Measurements from ENCODE around the gene CIB4.
A peak's percentile ranks its signal among the peaks of the same experiment; 100 is the strongest.

CIB4 gene

GRCh38 chr2:26642429-26642828 is 1.3 kb upstream of the CIB4 start:
- no peak for DNase-seq (ENCODE audit: low spot score)

- DNase-seq (ENCODE audit: low spot score), result peak; percentile 66
These were observed 828 bp downstream of the CIB4 start for GRCh38 chr2:26640331-26640745.

DNA sequence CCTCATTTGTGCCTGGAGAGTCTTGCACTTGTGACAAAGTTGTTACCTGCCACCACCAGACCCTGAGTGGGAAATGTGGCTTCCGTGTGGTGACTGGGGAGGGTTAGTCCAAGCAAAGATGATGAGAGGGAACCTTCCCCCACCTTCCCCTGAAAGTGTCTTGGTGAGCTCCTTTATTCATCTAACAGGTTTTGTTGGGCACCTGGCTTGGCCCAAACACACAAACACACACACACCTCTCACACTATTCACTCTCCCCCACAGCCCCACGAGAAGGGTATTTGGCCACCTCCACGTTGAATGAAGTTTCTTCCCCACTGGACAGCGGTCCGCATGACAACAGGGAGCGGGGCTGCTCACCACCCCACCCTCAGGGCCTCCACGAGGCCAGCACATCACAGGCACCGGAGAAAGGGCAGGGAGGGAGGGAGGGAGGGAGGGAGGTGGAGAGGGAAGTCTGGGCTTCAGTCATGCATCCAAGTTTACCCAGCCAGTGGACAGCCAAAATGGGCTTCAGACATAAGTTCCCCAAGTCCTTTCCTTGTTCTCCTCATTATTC is 1.4 kb downstream of the CIB4 start:
- no peak for DNase-seq (ENCODE audit: low spot score)

DNA sequence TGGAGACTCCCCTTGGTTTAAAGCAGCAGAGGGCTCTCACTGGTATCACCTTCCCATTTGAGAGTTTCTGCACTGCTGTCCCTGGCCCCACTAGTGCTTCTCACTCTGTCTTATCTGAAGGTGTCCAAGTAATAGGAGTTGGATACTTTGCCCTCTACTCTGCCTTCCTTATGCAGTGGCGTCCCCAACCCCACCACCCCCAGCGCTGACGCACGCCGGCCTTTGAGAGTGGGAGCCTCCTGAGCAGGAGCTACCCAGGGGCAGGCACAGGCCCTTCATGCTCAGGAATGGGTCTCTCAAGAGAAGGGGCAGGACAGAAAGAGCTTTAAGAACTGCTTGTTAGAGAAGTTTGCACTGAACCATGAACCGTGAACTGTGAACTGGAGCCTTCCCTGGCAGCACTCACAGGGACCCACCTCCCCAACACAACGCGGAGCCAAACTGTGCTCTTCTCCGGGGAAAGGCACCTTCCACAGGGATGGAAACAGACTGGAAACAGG is 3.3 kb downstream of the CIB4 start:
- no peak for DNase-seq (ENCODE audit: low spot score)

GRCh38 chr2:26636935-26637334 is 4.2 kb downstream of the CIB4 start:
- no peak for DNase-seq (ENCODE audit: low spot score)

DNA sequence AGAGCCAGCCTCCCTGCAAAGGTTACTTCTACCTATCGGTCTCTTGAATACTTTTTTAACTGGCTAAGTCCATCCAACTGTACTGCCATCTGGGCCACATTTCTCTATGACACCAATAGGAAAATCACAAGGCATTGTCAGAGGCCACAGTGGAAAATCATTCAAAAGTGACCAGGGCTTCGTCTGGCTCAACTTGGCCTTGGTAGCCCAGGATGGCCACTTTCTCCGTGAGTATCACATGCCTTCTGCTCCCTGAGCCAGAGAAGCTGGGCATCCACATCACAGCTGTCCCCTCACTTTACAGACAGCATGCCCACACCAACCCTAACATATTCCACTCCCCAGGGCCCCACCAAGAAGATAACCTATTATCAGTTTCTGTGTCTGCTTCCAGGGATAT is 5.8 kb downstream of the CIB4 start:
- no peak for DNase-seq (ENCODE audit: low spot score)

GRCh38 chr2:26634636-26635230 is 6.4 kb downstream of the CIB4 start:
- DNase-seq (ENCODE audit: low spot score), result no peak

DNA sequence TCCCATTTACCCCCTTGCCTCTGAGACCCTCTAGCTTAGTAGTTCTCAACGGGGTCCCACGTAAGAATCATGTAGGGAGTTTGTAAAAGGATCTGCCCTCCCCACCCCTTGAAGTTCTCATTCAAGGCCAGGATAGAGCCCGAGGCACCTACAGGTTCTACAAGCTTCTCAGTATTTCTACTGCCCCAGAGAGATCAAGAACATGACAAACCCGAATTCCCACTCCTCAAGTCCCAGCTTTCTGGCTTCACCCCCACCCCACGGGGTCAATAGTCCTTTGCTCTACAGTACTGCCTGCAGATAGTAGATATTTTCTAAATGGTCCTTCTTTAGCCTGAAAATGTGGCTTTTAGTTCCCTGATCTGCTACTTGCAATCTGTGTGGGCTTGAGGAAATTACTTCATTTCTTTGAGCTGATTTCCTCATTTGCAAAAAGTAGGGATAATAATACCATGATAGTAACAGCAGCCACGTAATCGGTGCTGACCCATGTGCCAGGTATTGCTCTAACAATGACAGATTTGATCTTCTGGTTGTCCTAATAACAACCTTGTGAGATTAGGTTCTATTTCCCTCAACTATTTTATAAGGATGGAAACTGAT is 7.1 kb downstream of the CIB4 start:
- DNase-seq (ENCODE audit: low spot score), result no peak

DNA sequence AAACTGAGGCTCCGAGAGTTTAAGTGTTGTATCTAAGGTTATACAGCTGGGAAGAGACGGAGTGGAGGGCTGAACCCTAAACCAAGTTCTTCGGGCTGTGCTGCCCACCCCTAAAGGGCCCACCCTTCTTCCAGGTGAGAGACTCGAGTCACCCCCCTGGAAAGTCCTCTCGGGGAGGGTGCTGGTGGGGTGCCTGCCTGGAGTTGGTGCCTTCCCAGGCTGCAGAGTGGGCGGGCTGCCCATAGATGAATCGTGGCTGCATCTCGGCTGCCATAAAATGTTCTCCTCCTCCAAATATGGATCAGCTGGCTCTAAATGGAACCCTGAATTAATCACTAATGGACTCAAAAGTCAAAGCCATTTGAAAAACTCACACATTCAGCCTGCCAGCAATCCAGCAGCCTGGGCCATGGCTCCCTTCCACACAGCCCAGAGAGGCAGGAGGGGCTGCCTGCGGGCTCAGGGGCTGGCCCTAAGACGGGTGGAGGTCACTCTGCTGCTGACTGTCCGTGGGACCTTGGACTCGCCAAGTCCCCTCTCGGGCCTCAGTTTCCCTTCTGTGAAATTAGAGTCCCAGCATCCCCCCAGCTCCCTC is 7.7 kb downstream of the CIB4 start:
- DNase-seq (ENCODE audit: low spot score), result no peak

GRCh38 chr2:26632624-26633185 is 8.5 kb downstream of the CIB4 start:
- no peak for DNase-seq (ENCODE audit: low spot score)

DNA sequence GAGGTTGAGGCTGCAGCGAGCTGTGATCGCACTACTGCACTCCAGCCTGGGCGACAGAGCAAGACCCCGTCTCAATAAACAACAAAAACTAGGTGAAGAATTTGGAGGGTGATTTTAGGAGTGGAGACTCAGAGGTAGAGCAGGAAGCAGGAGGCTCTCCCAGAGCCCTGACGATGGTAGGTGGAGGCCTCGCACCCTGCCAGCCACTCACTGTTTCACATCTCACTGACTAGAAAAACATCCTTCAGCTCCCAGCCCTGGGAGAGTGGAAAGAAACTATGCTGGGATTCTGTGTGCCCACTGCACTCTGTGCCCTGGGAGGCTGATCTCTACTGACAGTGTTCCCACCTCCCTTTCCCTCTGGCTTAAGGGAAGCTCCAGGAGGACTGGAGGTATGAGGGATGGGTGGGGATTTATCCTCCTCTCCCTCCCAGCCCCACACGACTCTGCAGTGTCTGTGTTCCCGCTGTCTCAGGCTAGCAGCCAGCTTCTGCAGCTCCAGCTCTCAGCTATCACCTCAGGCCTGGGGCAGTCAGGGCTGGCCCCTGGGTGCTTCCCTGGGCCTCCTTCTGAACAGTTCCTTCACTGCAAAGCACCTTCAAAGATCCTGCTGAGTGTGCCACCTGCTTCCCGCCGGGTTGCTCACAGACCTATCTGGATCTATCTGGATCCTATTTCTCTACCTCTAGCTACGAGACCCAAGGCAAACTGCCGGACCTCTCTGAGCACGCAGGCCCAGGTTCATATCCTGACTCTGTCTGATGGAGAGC is 9.6 kb downstream of the CIB4 start:
- DNase-seq (ENCODE audit: low spot score), result no peak

DNA sequence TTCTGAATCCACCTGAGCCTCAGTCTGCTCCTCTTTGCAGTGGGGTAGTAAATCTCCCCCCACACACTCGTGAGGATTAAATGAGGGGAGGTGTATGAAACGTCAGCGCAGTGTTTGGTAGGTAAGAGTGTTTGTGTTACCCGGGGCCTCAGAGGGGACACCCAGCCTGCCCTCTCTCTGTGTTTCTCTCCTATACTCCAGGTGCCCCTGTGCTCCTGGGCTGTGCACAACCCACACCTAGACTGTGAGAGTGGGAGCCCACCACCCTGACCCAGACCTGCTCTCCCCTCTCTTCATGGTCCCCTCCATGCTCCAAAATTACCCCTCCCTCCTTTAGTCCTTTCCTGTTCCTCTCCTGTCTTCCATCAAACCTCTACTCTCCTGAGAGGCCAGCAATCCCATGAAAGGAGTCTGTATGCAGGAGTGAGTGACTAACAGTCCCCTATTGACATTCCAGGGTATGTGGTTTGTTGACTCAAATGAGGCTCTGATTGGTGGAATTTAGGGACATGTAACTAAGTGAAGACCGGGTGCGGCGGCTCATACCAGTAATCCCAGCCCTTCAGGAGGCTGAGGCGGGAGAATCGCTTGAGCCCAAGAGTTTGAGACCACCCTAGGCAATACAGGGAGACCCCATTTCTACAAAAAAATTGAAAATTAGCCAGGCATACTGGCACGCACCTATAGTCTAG is 10.4 kb downstream of the CIB4 start:
- DNase-seq (ENCODE audit: low spot score), result no peak

DNA sequence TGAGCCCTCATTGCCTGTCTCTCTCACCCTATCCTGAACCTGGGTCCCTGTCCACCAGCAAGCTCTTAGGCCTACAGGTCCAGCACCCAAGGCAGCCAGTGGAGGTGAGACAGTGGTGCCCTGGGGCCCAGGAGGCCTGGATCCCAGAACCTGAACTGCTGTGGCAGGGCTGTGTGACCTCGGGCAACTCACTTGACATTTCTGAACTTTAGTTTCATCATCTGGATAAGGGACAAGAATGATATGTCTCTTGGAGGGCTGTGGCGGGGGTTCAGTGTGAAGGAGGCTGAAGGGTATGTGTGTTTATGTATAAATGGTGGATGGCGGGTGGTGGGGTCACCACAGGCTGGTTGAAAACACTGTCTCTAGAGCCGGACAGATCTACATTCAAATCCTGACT is 10.9 kb downstream of the CIB4 start:
- DNase-seq (ENCODE audit: low spot score), result no peak

- no peak for DNase-seq (ENCODE audit: low spot score)
These were observed 11.4 kb downstream of the CIB4 start for GRCh38 chr2:26629751-26630150.

- DNase-seq (ENCODE audit: low spot score), result no peak
These were observed 11.9 kb downstream of the CIB4 start for GRCh38 chr2:26629346-26629630.

- DNase-seq (ENCODE audit: low spot score), result no peak
These were observed 12.4 kb downstream of the CIB4 start for GRCh38 chr2:26628561-26629345.

GRCh38 chr2:26627350-26628105 is 13.6 kb downstream of the CIB4 start:
- DNase-seq (ENCODE audit: low spot score), result no peak

GRCh38 chr2:26626606-26627005 is 14.6 kb downstream of the CIB4 start:
- DNase-seq (ENCODE audit: low spot score), result no peak

DNA sequence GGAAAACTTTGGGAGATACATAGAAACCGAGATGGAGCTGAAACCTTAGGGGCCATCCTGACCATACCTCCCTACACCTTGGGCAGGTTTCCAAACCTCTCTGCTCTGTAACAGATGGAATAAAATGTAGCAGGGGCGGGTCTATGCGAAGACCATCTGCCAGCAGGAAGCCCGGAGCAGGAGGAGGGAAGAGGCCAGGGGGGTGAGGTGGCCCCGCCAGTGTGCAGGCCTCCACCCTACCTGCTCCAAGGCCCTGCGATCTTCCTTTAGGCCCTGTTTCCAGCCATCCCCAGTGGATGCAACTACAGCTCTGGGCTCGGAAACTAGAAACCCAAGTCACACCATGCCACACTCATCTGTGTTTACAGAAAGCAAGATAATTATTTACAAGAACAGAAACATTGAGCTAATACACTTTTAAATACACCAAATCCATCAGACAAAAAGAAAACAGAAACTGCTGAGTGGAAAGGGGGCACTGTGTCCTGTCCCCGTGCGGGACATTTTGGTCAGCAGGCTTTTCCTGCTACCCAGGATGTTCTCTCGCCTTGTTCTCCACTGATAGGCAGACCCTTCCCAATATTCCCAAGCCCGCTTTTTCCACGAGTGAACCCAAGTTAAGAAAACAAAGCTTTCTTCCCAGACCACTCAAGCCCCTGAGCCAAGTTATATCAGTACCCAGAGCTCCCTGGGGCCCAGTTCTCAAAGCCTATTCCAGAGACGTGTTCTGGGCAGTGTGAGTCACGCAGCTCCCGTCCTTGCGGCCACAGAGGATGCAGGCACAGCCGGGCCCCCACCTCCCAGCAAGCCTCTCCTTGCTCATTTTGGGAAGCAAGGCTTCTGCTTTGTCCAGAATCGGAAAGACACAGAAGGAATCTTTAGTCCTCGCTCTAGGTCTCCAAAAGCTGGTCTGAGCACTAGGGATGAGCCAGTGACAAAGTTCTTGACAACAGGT is 17.3 kb downstream of the CIB4 start:
- no peak for DNase-seq (ENCODE audit: low spot score)

Measured in GM03348 (cell line).